HuH-7.5 (cell line): ENCODE data around the gene FAF2.
"Not testable (repeated sequence)": the region's sequence is repeated elsewhere in the genome, so short reads cannot be mapped to it uniquely, and the experiment has no call there.

Experiments used
- DNase-seq: peaks from one replicate; pipeline ENCODE4 v3.0.0; 2011; ENCODE audit warnings: low spot score

FAF2 gene

GRCh38 chr5:176447978-176448608, at the start of gene FAF2:
Gene FAF2, plus strand, starts transcription at chr5:176448385. Its CDS starts 23 bp downstream, at chr5:176448408.
- peak; percentile 96 for DNase-seq

GRCh38 chr5:176400382-176401156, 47.6 kb upstream of the FAF2 start:
- no peak for DNase-seq

GRCh38 chr5:176401281-176402205, 46.6 kb upstream of the FAF2 start:
- DNase-seq, result no peak

- no peak for DNase-seq
Observed at GRCh38 chr5:176405656-176406435, 42.3 kb upstream of the FAF2 start.

- no peak for DNase-seq
Observed at GRCh38 chr5:176406436-176407052, 41.6 kb upstream of the FAF2 start.

- no peak for DNase-seq
Observed at GRCh38 chr5:176407456-176408251, 40.5 kb upstream of the FAF2 start.

GRCh38 chr5:176408252-176408573, 40.0 kb upstream of the FAF2 start:
- not testable (repeated sequence) for DNase-seq

- DNase-seq, result no peak
Observed at GRCh38 chr5:176408590-176408989, 39.6 kb upstream of the FAF2 start.

GRCh38 chr5:176409765-176410164, 38.4 kb upstream of the FAF2 start:
- DNase-seq, result no peak

- DNase-seq, result no peak
Observed at GRCh38 chr5:176410486-176411180, 37.6 kb upstream of the FAF2 start.

GRCh38 chr5:176412517-176413254, 35.5 kb upstream of the FAF2 start:
- no peak for DNase-seq

- DNase-seq, result no peak
Observed at GRCh38 chr5:176413255-176413565, 35.0 kb upstream of the FAF2 start.

GRCh38 chr5:176413709-176414191, 34.4 kb upstream of the FAF2 start:
- DNase-seq, result no peak

- DNase-seq, result no peak
Observed at GRCh38 chr5:176414704-176415103, 33.5 kb upstream of the FAF2 start.

GRCh38 chr5:176415240-176415951, 32.8 kb upstream of the FAF2 start:
- DNase-seq, result no peak

GRCh38 chr5:176415952-176416924, 31.9 kb upstream of the FAF2 start, which contains the start of gene CLTB:
Gene CLTB, minus strand, starts transcription at chr5:176416539. Its CDS starts 176 bp downstream, at chr5:176416363.
- peak; percentile 92 for DNase-seq

GRCh38 chr5:176416965-176417364, 31.2 kb upstream of the FAF2 start:
- no peak for DNase-seq
